ENCODE results near the gene GNPTG.

GNPTG gene

DNA sequence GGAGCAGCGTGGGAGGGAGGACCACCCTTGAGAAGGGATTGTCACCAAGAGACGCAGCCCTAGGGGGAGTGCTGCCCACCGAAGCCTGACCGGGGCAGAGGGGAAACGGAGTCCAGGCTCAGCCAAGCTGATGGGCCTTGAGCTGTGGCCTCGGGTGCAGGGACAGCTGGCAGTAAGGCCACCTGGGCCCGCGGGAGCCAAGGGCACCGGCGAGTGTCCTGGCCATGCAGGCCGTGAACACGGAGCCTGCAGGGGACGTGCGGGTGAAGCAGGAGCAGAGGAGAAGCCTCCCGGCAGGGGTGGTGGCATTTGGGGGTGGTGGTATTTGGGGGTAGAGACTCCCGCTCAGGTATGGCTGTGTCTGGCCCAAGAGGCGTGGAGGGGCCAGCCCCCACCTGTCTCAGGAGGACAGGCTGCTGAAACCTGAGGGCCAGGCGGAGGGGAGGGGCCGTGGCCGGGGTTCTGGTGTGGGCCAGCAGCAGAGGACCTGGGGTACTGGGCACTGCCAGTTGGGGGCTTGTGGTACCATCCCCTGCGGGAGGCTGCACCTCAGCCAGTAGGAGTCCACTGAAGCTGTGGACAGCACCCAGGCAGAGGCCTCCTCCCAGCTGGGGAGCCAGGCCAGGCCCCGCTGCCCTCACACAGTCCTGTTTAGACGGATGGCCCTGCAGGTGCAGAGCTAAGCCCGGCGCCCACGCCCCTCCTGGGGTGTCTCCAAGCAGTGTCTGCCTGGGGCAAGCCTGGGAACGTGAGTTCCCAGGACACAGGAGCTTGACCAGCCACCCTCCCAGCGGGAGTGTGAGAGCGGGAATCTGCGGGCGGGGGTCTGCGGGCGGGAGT lies 4.5 kb downstream of the GNPTG start:
- Mint-ChIP-seq H3K4me1 (peaks cover 21% of the 10 kb centered on the region), H3K27ac (no peak overlapping the region), H3K9me3 (no peaks in the 10 kb centered on the region), H3K4me3 (no peak overlapping the region), H3K27me3 (no peaks in the 10 kb centered on the region), H3K36me3 (peaks cover 5% of the 10 kb centered on the region)
- CTCF ChIA-PET: no interaction called here
- DNase-seq: no peak

DNA sequence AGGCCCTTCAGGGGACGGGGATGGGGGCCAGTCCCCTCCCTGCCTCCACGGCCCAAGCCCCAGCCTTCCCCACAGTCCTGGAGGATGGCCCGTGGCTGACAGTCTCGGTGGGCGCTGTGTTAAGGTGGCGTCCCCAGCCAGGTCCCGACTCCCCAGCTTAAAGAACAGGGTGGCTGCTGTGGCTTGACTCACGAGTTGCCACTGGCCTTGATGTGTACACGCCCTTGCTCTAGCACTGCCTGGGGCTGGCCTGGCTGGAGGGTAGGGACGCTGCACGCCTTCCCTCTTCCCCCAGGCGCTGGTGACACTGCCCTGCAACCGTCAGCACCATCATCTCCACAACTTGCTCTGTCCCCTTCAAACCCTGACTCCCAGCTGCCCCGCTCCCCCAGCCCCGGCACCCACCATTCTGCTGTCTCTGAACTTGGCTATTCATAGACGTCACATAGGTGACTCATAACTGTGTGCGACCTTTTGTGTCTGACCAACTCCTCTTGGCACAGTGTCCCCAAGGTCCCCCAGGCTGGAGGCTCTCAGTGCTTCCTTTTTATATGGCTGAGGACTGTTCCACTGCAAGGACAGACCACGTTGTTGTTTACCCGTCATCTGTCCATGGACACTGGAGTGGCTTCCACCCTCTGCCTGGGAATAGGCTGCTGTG lies 6.3 kb downstream of the GNPTG start:
- Mint-ChIP-seq H3K4me3 (no peak overlapping the region), H3K27me3 (no peaks in the 10 kb centered on the region), H3K9me3 (no peaks in the 10 kb centered on the region), H3K36me3 (peaks cover 1% of the 10 kb centered on the region), H3K27ac (no peak overlapping the region), H3K4me1 (peaks cover 15% of the 10 kb centered on the region)
- CTCF ChIA-PET: no interaction called here
- DNase-seq: no peak

DNA sequence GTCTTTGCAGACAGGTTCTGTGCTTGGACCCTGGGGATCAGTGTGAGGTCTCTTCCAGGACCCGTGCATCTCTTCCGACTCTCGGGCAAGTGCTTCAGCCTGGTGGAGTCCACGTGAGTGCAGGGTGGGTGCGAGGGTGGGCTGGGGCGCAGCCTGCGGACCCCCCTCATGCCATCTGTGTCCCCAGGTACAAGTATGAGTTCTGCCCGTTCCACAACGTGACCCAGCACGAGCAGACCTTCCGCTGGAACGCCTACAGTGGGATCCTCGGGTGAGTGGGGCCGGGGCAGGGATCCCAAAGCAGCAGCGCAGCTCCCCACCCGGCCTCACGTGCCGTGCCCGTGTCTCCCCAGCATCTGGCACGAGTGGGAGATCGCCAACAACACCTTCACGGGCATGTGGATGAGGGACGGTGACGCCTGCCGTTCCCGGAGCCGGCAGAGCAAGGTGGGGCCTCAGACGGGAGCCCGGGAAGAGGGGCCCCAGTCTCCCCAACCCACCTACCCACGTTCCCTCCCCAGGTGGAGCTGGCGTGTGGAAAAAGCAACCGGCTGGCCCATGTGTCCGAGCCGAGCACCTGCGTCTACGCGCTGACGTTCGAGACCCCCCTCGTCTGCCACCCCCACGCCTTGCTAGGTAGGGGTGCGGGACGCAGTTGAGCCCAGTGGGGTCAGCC lies 10.1 kb downstream of the GNPTG start:
- Mint-ChIP-seq H3K36me3 (peaks cover 9% of the 10 kb centered on the region), H3K4me3 (no peak overlapping the region), H3K27me3 (no peaks in the 10 kb centered on the region), H3K27ac (no peak overlapping the region), H3K9me3 (no peaks in the 10 kb centered on the region), H3K4me1 (peaks cover 4% of the 10 kb centered on the region)
- DNase-seq: no peak
- CTCF ChIA-PET: interaction anchor here (2.5 kb wide), 1 partner anchor 51 kb away, joined by 12 read pairs; no protein-coding TSS in a partner anchor

DNA sequence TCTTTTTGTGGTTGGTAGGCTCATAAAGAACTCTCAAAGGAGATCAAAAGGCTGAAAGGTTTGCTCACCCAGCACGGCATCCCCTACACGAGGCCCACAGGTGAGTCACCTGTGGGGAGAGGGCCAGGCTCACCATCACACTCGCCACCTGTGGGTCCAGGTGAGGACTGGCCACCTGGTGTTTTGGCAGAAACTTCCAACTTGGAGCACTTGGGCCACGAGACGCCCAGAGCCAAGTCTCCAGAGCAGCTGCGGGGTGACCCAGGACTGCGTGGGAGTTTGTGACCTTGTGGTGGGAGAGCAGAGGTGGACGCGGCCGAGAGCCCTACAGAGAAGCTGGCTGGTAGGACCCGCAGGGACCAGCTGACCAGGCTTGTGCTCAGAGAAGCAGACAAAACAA lies 11.1 kb downstream of the GNPTG start:
- CTCF ChIA-PET: interaction anchor here (1.3 to 2.5 kb wide), 6 partner anchors 9 to 361 kb away, joined by 3 to 14 read pairs (median 6); partner anchors contain the start of gene MAPK8IP3
- peaks cover 4% of the 10 kb centered on the region for H3K4me1 Mint-ChIP-seq
- no peak overlapping the region for H3K4me3 Mint-ChIP-seq
- peaks cover 9% of the 10 kb centered on the region for H3K36me3 Mint-ChIP-seq
- H3K9me3 Mint-ChIP-seq: no peaks in the 10 kb centered on the region
- DNase-seq: no peak
- no peak overlapping the region for H3K27ac Mint-ChIP-seq
- H3K27me3 Mint-ChIP-seq: no peaks in the 10 kb centered on the region

DNA sequence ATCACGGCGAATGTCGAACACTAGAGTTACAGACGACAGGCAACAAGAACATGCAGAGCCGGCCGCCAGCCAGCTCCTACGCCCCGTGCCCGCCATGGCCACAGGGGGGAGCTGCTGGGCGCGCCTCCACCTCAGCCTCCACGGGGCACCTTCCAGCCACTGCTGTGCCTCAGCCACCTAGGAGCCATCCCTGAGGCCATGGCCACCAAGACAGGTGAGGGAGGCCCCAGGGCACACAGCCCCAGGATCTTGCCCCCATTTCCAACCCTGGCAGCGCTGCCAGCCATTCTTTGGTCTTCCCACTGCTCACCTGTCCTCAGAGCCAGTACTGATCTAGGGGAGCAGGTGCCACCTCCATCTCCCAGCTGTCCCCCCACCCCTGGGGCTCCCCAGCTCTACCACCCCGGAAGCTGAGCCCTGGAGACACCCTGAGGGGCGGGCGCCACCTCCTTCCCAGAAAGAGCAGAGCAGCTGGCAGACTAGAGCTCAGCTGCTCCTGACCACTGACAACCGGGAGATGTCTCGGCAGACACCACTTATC lies 11.8 kb downstream of the GNPTG start:
- Mint-ChIP-seq H3K4me3 (no peak overlapping the region), H3K4me1 (peaks cover 2% of the 10 kb centered on the region), H3K27me3 (no peaks in the 10 kb centered on the region), H3K36me3 (peaks cover 9% of the 10 kb centered on the region), H3K9me3 (no peaks in the 10 kb centered on the region), H3K27ac (no peak overlapping the region)
- DNase-seq: peak; percentile 78
- CTCF ChIA-PET: interaction anchor here (0.6 to 2.5 kb wide), 10 partner anchors 10 to 360 kb away, joined by 3 to 14 read pairs (median 4); partner anchors contain the start of gene MAPK8IP3

DNA sequence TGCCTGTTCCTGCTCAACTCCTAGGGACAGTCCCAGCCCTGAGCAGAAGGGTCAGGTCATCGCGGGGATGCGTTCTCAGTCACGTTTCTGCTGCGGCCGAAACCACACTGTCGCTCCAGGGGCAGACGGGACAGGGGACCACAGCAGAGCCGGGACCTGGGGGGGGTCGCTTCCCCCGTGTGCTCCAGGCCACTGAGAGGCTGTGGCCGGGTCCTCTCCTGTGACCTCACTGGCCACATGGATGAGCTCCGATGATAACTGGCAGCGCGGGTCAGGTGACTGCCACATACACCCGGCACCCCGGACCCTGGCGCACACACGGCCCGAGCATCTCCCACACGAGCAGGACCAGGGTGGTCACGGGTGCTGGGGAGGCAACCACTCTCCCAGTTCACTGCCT lies 12.8 kb downstream of the GNPTG start:
- no peak overlapping the region for H3K27ac Mint-ChIP-seq
- no peaks in the 10 kb centered on the region for H3K27me3 Mint-ChIP-seq
- CTCF ChIA-PET: interaction anchor here (0.9 to 2.5 kb wide), 9 partner anchors 15 to 359 kb away, joined by 3 to 14 read pairs (median 4); partner anchors contain the start of gene MAPK8IP3
- peaks cover 2% of the 10 kb centered on the region for H3K4me1 Mint-ChIP-seq
- H3K9me3 Mint-ChIP-seq: no peaks in the 10 kb centered on the region
- DNase-seq: no peak
- H3K4me3 Mint-ChIP-seq: no peak overlapping the region
- H3K36me3 Mint-ChIP-seq: peaks cover 8% of the 10 kb centered on the region

DNA sequence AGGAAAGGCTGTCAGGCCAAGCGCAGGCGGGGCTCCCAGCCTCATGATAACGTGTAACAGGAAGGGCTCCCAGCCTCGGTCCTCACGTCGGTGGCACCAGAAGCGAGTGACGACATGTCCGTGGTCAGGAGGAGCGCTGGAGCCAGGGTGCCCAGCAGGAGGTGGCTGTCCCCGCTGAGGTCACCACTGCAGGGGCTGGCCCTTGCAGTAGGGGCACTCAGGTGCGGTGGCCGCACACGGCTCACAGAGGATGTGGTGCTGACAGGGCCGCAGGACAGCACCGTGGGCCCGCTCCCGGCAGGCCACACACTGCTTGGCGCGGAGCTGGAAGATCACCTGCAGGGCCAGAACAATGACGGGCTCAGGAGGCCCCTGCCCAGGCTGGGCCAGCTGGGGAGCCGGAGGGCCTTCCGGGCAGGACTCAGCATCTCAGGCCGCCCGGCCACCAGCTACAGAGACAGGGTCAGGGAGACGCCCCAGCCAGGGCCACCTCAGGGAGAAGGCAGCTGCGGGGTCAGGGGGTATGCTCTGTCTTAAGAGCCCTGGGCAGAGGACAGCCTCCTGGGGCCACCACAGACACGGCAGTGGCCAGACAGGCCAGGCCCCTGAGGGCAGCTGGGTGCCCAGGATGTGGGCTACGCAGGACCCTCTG lies 14.5 kb downstream of the GNPTG start:
- no peak overlapping the region for H3K4me3 Mint-ChIP-seq
- H3K9me3 Mint-ChIP-seq: no peaks in the 10 kb centered on the region
- CTCF ChIA-PET: interaction anchor here (1.3 kb wide), 1 partner anchor 23 kb away, joined by 3 read pairs; no protein-coding TSS in a partner anchor
- no peak overlapping the region for H3K27ac Mint-ChIP-seq
- no peak for DNase-seq
- H3K27me3 Mint-ChIP-seq: no peaks in the 10 kb centered on the region
- peaks cover 8% of the 10 kb centered on the region for H3K36me3 Mint-ChIP-seq
- H3K4me1 Mint-ChIP-seq: peaks cover 2% of the 10 kb centered on the region

DNA sequence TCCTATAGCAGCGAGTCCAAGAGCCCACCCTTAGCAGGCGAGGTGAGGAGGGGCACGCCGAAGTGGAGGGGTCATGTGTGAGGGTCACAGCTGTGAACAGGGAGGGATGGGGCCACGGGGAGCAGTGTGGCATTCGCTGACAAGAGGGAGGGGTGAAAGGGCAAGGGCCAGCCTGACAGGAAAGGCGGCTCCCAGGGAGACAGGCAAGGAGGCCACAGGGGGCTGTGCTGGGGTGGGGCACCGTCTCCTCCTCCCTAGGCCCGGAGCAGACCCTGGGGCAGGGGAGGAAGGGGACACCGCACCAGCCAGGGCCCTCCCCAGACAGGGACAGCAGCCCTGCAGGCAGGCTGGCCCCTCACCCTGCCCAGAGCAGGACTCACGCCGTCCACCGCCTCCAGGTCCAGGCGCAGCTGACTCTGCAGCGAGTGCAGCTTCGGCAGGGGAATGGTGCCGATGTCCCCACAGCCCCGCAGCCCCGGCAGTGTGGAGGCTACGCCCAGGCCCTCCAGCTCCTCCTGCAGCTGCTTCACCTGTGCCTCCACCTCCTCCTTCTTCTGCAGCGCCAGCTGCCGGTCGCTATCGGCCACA lies 15.1 kb downstream of the GNPTG start:
- CTCF ChIA-PET: no interaction called here
- H3K36me3 Mint-ChIP-seq: peaks cover 8% of the 10 kb centered on the region
- H3K4me1 Mint-ChIP-seq: peaks cover 2% of the 10 kb centered on the region
- no peak for DNase-seq
- no peak overlapping the region for H3K4me3 Mint-ChIP-seq
- H3K9me3 Mint-ChIP-seq: no peaks in the 10 kb centered on the region
- no peak overlapping the region for H3K27ac Mint-ChIP-seq
- H3K27me3 Mint-ChIP-seq: no peaks in the 10 kb centered on the region

DNA sequence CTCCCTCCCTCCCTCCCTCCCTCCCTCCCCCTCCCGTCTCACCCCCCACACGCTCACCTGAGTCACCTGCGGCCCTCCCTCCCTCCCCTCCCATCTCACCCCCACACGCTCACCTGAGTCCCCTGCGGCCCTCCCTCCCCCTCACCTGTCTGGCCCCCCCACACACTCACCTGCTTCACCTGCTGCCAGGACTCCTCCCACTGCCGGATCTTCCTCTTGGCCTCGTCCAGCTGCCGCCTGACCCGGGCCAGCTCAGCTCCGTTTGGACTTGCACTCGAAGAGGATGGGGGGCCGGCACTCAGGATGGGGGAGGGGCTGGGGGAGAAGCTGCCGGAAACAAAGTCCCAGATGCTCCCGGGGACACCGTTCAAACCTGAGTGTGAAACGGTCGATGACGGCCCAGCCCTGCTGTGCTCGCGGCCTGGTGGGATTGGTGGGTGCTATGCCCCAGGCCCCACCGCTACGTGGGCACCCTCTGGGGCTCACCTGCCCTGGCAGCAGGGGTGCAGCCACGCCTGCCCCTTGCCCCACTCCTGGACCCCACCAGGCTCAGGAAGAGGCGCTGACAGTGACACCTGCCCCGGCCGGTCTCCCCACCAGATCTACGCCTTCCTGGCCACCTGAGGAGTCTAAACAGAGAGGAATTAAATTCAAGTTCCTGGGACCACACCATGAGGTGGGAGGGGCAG lies 15.9 kb downstream of the GNPTG start:
- H3K36me3 Mint-ChIP-seq: peaks cover 8% of the 10 kb centered on the region
- CTCF ChIA-PET: no interaction called here
- H3K27me3 Mint-ChIP-seq: no peaks in the 10 kb centered on the region
- H3K4me1 Mint-ChIP-seq: peaks cover 2% of the 10 kb centered on the region
- H3K9me3 Mint-ChIP-seq: no peaks in the 10 kb centered on the region
- no peak overlapping the region for H3K27ac Mint-ChIP-seq
- H3K4me3 Mint-ChIP-seq: no peak overlapping the region
- no peak for DNase-seq

DNA sequence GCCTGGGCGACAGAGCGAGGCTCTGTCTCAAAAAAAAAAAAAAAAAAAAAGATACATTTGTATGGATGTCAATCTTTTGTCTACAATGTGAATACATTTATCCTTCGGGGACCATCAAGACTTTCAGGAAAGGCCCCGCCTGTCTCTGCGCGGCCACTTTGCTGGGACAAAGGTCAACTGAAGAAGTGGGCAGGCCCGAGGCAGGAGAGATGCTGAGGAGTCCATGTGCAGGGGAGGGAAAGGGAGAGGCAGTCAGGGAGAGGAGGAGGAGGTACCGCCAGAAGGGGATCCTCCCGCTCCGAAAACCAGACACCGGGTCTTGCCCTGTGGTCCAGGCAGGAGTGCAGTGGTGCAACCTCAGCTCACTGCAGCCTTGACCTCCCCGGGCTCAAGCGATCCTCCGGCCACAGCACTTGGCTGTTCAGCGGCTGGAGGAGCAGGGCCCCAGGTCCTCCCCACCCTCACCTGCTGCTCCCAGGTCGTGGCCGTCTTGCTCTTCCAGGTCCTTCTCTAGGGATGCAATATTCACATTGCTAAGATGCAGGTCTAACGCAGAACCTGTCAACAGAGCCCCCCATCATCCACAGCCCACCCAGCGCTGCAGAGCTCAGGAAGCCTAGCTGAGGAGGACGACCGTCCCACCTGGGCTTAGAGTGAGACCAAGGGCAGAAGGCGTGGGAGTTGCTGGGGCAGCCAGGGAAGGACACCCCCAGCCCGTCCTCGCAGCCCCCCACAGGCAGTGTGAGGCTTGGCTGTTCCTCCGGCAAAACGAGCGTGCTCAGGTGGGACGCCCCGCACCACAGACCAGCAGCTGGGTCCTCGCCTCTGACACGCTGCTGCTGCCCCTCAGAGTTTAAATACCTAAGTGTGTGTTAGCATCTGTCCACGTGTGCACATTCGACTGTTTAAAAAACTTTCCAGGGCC lies 19.6 kb downstream of the GNPTG start:
- CTCF ChIA-PET: no interaction called here

DNA sequence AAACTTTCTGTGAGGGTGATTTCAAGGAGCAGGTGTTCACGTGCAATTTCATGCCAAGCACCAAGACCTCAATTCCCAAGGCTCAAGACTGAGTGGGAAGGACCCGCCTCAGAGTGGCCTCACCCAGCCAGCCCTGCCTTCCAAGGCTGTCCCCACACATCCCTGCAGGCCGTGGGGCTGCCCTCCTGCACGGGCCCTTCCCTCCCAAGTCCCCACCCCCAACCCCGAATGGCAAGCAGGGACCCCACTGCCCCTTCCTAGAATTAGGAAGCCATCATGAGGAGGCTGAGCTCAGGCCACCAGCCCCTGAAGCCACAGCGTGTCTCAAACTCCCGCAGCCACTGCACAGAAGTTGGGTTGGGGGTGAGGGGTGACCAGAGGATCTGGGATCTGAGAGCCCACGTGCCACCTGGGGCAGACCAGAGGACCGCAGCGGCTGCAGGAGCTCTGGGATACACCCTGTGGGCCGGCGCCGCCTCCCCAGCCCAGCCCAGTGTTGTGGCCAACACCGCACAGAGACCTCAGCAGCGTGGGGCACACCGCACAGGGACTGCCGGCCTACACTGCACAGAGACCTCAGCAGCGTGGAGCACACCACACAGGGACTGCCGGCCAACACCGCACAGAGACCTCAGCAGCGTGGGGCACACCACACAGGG lies 20.7 kb downstream of the GNPTG start:
- no peak overlapping the region for H3K27ac Mint-ChIP-seq
- H3K27me3 Mint-ChIP-seq: no peaks in the 10 kb centered on the region
- H3K4me3 Mint-ChIP-seq: no peak overlapping the region
- H3K36me3 Mint-ChIP-seq: peaks cover 5% of the 10 kb centered on the region
- no peaks in the 10 kb centered on the region for H3K9me3 Mint-ChIP-seq
- CTCF ChIA-PET: no interaction called here
- no peaks in the 10 kb centered on the region for H3K4me1 Mint-ChIP-seq
- no peak for DNase-seq

More for the DNA sequence above, 19.6 kb downstream of the GNPTG start:
- Mint-ChIP-seq H3K9me3 (no peaks in the 10 kb centered on the region), H3K27me3 (no peaks in the 10 kb centered on the region), H3K4me3 (no peak overlapping the region), H3K36me3 (peaks cover 3% of the 10 kb centered on the region), H3K27ac (no peak overlapping the region), H3K4me1 (no peaks in the 10 kb centered on the region)
- DNase-seq: no peak

Data from activated naive CD4-positive, alpha-beta T cell treated with anti-CD3 and anti-CD28 coated beads, Interleukin-2, amount 10 ng/mL, durations not matched to agents 7 days and 5 days (primary cell).